ENCODE measurements around the gene LRRC74A. TPM values are rescaled to one million over a fixed set of nuclear protein-coding genes. Genes with fewer than 3 reads are reported as not detected.

Gene LRRC74A
- total RNA-seq, 1 donor from 2014 or later: not detected

DNA sequence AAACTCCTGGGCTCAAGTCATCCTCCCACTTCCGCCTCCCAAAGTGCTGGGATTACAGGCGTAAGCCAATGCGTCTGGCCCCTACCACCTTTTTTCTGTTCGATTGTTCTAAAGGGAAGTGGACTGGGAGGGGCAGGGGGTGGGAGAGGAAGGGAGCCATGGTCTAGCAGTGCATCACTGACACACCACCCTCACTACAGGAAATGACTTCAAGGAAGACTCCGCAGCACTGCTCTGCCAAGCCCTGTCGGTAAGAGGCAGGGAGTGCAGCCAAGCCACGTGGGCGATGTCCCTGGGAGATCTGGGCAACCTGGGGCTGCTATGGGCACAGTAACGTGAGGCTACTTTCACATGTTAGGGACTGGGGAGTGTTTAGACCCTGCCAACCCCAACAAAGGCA lies 18.0 kb downstream of the LRRC74A start:
- intact Hi-C loops (cut with micrococcal nuclease): loop anchor here (1.0 kb wide), 1 partner anchor 33 kb away; no protein-coding TSS in a partner anchor

DNA sequence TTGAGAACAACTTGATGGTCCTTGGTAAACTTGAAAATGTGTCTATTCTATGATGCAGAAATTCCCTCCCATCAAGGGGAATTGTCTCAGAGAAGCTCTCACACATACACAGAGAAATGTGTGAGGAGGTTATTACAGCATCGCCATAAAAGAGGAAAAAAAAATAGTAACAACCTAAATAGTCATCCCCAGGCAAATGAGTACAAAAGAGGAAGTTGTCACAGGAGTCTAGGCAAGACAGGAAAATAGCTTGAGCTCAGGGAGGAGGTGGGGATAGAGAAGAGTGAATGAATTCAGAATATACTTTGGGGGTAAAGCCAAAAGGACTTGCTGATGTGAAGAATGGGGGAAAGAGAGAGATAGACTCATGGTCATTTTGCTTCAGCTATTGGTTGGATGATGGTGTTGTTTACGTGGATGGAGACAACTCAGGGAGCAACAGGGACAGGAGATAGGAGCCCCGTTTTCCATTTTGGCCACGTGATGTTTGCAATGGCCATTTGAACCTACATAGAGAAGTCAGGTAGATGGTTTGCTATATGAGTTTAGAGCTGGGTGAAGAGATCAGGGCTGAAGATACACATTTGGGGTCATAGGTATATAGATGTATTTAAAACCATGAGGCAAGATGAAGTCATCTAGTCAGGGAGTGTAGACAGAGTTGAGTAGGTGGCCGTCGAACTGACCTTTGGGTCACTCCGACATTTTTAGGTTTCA lies 20.3 kb downstream of the LRRC74A start:
- intact Hi-C loops (cut with micrococcal nuclease): no loop called here

DNA sequence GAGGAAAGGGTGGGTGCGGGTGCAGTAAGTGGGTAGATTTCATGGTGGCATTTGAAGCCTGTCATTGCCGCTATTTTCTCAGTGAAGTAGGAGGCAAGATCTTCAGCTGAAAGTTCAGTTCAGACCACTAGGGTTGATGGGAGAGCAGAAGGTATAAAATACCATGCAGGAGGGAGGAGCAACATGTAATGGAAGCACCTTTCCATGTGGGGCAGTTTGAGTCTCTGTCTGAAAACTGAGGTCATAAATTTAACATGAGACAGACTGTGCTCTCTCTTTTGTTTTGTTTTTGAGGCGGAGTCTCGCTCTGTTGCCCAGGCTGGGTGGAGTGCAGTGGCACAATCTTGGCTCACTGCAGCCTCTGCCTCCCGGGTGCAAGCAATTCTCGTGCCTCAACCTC lies 22.7 kb downstream of the LRRC74A start:
- intact Hi-C loops (cut with micrococcal nuclease): no loop called here

DNA sequence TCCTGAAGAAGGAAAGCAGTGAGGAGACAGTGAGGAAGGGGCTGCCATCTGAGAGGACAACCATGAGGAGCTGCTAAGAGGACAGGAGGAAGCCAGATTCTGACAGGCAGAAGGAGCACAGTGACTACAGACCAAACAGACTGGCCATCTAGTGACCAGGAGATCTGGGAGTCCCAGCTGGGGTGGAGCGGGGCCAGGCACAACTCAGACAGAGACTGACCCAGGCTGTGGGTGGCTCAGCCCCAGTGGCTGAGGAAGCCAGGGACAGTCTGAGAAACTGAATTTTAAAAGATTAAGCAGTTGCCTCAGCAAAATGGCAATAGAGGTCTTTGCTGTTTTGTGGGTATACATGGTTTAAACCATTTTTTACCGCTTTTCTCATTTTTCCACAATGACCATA lies 28.9 kb downstream of the LRRC74A start:
- intact Hi-C loops (cut with micrococcal nuclease): no loop called here

DNA sequence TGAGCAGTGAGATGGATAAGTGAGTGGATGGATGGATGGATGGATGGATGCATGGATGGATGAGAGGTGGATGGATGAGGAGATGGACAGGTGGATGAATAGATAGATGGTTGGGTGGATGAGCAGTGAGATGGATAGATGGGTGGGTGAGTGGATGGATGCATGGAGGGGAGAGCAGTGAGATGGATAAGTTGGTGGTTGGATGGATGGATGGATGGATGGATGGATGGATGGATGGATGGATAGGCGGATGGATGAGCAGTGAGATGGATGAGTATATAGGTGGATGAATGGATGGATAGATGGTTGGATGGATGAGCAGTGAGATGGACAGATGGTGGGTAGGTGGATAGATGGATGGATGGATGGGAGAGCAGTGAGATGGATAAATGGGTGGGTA lies 30.6 kb downstream of the LRRC74A start:
- intact Hi-C loops (cut with micrococcal nuclease): no loop called here

DNA sequence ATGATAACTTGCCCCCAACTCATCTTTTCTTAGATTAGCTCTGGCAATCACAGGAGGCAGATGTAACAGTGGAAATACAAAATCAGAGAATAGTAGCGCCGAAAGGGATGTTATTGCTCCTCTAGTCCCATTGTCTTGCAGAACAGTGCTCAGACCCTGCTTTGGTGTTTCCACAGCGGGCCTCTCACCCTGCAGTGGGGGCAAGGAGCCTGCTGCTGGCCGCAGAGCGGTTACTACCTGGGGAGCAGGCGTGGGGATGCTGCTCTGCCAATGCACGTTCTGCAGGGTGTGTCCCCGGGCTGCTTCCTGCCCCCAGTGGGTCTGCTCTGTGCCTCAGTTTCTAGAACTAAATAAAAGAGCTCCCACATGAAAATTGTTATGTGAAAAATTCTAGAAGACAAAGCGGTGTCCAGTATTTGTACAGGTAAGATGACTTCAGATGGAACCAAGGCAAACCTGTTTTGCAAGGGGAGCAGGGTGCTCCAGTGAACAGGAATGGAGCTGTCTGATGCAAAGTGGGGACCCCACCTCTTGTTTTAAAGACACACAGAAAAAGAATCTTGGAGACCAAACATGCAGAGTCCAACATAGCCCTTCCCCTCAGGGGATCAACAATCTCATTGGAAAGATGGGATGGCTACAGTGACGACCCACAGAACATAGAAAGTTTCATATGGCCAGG lies 35.5 kb downstream of the LRRC74A start:
- intact Hi-C loops (cut with micrococcal nuclease): no loop called here

DNA sequence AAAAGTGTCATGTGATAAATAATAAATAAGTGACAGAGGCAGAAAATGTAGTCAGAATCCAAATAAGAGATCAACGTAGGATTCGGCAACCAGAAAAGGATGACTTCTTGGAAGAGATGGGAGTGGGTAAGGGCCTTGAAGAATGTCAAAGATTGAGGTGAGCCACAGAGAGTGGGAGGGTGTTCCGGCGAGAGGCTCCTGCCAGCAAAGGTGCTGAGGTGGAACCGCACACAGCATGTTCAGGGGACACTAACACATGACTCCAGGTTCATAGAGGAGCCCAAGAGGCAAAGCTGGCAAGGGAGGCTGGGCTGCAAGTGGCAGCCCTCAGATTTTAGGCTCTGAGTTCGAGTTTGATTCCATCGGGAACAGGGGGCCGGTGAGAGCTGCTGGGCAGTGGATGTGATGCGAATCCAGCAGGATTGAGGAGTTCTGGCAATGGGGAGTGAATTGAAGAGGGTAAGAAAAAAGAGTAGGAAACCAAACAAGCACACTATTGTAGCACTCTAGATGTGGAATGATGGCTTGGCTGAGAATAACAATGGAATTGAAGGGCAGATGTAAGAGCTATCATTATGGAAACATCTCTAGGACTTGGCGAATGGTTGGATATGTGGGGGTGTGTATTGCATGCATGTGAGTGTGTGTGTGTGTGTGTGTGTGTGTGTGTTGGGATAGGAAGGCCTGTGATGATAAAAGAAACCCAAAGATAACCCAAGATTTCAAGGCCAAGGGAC lies 36.5 kb downstream of the LRRC74A start:
- intact Hi-C loops (cut with micrococcal nuclease): no loop called here

DNA sequence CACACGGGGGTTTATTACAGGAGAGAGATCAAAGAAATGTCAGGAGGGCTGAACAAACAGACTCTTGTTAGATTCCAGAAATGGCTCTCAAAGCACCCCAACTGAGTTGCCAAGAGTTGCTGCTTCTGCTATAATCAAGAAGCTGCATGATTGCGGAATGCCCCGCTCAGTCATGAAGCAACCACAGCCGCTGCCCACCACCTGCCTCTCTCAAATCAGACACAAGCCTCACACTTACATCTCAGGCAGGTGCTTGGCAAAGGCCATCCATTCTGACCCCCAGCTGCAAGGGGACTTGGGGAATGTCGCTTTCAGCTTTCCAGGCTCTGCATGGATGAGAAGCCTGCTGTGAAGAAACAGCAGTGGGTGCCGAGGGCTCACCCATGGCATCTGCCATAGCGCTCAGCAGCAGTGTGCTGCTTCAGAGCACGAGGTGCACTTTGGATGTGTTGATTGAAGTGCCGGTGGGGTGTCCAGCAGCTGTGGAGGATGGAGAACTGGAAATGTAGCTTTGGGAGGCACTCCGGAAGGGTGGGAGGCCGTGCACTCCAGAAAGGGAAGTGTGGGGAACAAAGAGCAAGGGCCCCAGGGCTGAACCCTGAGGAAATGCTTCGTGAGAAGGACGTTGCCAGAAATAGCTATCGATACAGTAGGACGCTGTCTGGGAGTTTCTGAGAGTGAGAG lies 37.7 kb downstream of the LRRC74A start:
- intact Hi-C loops (cut with micrococcal nuclease): no loop called here

DNA sequence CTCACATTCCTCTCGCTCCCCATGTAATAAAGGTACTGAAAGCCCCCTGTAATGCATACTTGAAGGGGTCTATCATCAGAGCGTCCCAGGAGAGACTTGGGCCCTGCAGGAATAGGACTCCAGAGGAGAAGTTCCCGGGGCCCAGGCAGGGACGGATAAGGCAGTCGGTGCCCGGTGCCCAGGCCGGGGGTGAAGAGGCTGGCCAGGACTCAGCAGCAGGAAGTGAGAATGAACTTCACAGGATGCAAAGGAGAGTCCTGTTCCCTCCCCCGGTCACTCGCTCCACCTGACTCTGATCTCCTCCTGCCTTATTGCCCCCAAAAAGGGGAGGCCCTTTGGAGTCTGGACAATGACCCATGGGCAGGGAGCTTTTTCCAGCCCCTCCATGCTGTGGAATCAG lies 40.2 kb downstream of the LRRC74A start:
- intact Hi-C loops (cut with micrococcal nuclease): no loop called here

DNA sequence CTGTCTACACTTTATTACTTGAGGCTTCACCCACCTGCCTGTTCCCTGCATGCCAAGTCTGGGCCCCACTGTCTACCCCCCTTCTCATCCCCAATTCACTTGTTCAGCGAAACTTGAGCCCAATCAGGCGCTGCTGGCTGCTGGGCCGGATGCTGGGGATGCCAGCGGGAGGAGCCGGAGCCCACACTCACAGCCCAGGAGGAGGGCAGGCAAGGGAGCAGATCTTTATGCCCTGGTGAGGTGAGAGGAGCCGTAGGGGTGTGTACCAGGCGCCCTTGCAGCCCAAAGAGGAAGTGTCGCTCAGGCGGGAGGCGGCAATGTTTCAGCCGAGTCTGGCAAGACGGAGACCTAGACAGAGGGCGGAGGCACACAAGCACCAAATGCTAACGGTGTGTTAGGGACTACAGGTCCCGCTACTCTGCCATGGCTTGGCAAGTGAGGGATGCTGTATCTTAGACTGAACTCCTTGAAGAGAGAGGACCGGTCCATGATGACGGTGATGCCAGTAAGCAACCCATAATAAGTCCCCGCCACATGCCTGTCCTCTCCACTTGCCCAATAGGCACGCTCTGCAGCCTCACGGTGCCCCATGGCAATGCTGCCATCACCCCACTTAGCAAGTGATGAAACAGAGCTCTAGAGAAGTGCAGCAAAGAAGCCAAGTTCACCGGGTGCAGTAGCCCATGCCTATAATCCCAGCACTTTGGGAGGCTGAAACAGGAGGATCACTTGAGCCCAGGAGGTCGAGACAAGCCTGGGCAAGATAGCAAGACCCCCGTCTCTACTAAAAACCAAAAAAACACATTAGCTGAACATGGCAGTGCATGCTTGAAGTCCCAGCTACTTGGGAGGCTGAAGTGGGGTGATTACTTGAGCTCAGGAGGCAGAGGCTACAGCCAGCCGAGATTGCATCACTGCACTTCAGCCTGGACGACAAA lies 41.6 kb downstream of the LRRC74A start:
- intact Hi-C loops (cut with micrococcal nuclease): no loop called here

DNA sequence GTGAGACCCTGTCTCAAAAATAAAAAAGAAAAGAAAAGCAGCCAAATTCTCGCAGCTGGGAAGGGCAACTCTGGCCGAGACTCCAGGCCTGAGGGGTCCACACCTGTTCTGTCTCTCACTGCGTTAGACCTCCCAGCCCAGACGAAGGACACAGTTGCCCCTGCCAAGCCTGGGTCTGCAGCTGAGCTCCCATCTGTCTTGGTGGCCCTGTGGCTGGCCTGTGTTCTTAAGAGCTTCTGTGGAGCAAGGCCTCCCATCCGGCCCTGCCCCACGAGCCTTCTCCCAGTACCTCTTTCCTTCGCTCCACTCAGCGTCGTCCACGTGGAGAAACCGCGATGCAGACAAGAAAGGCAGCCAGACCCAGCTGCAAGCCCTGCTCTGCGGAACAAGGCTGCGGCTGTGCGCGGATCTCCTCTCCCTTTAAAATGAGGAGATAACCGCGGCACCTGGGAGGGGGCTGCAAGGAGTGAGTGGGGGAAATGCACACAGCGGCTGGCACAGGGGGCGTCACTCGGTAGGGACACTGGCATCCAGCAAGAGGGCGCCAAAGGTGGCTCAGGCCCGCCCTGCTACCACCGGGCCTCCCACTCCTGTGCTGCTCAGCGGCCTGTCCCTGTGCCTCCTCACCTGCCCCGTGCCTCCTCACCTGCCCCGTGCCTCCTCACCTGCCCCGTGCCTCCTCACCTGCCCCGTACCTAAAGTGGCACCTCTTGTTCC lies 42.4 kb downstream of the LRRC74A start:
- intact Hi-C loops (cut with micrococcal nuclease): no loop called here

DNA sequence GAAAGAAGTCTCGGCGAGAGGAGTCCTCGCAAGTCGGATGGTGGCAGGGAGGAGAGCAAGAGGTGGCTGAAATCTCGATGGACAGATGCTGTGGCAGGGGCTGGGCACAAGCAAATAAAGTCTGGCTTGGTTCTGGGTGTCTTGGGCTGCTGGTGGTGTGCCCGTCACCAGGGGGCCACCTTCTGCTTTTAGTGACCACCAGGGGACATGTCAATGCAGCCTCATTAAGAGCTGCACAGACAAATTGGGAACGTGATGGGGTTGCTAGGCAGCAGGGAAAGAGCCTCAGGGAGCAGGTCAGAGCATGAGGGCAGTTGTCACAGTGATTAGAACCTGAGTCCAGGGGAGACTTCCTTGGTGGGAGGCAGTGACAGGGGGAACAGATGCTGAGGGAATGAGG lies 44.0 kb downstream of the LRRC74A start:
- intact Hi-C loops (cut with micrococcal nuclease): loop anchor here (10.0 kb wide), 1 partner anchor 445 kb away; no protein-coding TSS in a partner anchor

DNA sequence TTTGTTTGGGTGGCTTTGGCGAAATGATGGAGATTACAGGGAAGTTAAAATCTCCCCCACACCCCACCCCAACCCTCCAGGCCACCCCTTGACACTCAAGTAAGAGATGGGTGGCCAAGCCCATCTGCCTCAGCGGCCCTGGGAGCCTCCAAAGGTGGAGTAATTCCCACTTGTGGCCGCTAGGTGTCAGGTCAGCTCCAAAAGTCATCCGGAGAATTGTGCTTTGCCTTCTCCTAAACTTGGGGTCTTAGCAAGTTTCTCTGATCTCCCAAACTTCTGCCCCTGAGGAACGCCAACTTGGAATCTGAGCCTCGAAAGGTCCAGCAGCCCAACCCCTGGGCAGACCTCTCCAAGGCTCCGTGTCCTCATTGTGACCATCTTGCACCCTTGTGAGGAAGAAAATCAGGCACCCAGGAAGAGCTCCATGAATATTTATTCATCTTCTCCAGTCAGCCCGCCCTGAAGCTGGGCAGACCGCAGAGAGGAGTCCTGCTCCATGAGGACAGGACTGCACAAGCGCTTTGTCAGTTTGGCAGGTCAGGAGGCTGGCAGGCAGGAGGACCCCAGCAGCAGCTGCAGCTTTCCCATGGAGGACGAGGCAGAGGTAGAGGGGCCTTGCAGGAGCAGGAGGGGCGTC lies 46.7 kb downstream of the LRRC74A start:
- intact Hi-C loops (cut with micrococcal nuclease): loop anchor here (1.0 to 10.0 kb wide), 3 partner anchors 162 to 442 kb away; no protein-coding TSS in a partner anchor

DNA sequence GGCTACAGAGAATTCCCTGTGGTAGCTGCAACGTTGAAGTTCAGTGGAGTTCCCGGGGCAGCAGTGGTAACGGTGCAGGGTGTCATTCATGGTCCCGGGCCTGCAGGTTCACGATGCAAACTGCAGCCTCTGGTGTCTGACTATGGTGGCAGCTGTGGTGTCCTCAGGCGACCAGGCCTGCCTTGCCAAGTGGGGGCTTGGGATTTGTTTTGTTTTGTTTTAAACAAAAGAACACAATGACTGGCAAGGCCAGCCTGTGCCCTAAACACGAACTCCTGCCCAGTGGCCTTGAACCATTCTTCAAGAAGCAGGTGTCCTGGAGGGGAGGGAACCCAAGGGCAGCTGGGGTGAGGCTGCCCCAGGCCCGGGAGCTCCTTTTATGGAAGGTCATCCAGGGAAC lies 48.5 kb downstream of the LRRC74A start:
- intact Hi-C loops (cut with micrococcal nuclease): loop anchor here (5.0 to 10.0 kb wide), 2 partner anchors 38 to 440 kb away; no protein-coding TSS in a partner anchor

DNA sequence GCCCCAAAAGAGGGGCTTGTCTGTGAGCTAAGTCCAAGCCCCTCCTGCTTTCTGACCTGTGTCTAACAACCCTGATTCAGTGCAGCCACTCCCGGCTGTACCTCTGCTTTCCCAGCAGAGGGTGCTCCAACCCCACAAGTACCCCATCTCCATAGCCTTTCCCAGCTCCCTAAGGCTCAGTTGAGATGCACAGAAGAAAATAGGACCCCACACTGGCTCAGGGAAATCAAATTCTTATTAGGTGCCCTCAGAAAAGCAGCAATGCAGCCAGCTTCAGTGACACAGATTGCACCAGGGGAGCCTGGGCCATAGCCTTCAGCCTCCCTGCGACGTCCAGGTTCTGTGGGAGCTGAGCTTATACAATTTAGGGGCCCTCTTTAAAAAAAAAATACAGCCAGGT lies 49.9 kb downstream of the LRRC74A start:
- intact Hi-C loops (cut with micrococcal nuclease): loop anchor here (1.0 to 10.0 kb wide), 5 partner anchors 36 to 439 kb away; no protein-coding TSS in a partner anchor

DNA sequence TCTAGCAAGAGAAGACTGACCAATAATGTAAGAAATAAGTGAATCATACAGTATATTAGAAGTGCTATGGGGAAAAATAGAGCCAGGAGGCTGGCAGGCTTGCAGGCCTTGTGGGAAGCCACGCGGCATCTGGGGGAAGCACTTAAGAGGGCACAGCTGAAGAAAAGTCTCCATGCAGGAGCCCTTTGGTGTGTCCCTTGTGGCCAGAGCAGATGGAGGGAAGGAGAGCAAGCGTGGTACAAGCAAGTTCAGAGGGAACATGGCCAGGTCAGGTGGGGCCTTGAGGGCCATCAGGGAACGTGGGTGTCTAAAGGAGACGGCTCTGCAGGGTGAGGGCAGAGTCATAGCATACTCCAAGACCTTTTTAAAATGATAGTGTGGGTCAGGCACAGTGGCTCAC lies 51.7 kb downstream of the LRRC74A start:
- intact Hi-C loops (cut with micrococcal nuclease): loop anchor here (5.0 to 10.0 kb wide), 2 partner anchors 34 to 437 kb away; no protein-coding TSS in a partner anchor

DNA sequence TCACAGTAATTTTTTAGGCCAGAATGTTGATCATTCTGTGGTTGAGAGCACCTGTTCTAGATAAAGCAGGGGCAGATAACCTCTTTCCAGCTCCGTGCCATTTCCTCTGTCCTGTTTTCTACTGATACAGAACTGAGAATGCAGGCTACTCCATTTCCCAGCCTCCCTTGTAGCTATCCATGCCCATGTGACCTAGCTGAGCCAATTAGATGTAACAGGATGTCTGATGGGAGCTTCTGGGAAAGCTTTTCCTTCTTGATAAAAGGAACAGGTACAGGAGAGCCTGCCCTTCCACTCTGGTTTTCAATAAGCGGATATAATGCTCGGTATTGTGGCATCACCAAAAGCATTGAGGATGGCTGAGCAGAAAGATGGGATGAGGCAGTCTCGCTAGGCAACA lies 54.2 kb downstream of the LRRC74A start:
- intact Hi-C loops (cut with micrococcal nuclease): no loop called here

DNA sequence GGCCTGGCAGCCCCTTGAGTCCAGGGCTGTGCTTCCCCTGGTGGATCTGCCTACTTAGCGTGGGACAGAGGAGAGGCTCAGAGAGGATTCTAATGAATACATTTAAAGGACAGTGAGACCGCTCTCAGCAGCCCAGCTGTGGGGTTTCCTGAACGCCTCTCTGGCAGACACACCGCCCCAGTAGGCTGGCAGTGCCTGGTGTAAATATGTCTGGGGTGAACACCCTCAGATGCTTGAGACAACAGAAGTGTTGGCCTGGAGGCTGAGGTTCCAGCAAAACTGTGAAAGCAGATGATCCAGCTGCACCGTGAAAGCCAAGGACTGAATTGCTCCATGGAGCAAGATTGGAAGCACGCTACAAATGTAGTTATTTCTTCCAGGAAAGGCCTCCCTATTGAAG lies 55.1 kb downstream of the LRRC74A start:
- intact Hi-C loops (cut with micrococcal nuclease): no loop called here

DNA sequence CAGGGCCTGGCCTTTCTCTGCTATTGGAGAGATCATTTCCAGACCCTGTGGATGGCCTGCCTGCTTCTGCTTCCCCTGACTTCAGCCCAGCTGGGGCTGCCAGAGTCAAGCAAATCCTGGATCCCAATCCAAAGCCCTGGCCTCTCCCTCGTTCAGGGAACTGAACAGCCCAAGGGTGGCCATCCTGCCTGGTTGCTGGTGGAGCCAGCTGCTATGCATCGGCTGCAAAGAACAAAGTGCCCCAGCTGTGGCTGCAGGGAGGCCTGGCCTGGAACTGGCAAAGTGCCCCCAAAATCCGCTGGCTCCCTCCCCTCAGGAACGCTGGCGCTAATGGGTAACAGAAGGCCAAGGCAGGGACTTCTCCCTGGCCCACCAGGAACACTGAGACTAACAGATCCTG lies 56.4 kb downstream of the LRRC74A start:
- intact Hi-C loops (cut with micrococcal nuclease): no loop called here

Measured in T-helper 2 cell treated with Interferon-gamma antibody and Interleukin-4, amounts not matched to agents 100 ng/mL and 5 ng/mL, for 36 hours (primary cell).